ENCODE results near the gene PVALEF. TPM values are rescaled to one million over a fixed set of nuclear protein-coding genes. Genes with fewer than 3 reads are reported as not detected.

The PVALEF gene
- total RNA-seq, 1 donor from 2014 or later = not detected

DNA sequence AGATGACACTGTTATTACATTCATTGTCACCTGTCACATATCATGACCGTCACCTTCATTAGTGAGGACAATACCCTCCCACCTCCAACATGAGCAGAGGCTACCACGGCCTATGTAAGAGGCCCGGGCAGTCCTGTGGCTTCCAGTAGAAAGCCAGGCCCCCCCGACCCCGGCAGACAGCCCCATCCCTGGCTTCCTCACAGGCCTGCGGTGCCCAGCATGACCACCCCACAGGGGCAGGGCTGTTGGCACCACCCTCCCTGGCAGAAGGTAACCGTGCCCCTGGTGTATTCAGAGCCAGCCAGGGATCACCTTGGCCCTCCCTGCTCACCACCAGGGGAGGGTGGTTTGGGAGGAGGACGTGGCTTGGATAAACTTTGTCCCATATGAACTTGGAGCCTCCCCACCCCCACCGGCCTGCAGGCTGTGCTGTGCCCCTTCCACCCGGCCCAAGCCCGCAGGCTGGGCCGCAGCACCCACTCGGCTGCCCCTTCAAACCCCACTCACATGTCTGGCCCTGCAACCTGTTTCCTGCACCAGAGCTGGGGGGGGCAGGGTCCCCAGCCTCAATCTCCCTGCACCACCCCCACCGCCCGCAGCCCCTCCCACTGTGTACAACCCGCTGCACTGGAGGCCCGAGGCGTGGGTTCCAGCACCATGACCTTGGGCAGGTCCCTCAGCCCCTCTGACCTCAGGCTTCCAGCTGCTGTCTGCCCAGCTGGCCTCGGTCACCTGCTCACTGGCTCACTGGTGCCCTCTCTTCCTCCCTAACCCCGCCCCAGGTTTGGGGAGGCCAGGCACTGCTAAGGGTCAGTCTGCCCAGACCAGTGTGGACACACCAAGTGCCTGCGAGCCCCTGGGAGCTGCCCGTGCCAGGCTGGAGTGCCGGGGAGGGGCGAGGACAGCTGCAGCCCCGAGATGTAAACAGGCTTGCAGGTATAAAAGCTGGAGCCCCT, 13.1 kb downstream of the PVALEF start:
- Histone ChIP-seq H3K27me3 (ENCODE audit: control insufficient read depth, insufficient read depth, low read length) (peaks cover 7% of the 10 kb centered on the region), H3K4me3 (ENCODE audit: low read depth, low read length) (no peak overlapping the region), H3K36me3 (ENCODE audit: control insufficient read depth, insufficient read depth, low read length) (no peaks in the 10 kb centered on the region)
- TF ChIP-seq, protein P1, sequence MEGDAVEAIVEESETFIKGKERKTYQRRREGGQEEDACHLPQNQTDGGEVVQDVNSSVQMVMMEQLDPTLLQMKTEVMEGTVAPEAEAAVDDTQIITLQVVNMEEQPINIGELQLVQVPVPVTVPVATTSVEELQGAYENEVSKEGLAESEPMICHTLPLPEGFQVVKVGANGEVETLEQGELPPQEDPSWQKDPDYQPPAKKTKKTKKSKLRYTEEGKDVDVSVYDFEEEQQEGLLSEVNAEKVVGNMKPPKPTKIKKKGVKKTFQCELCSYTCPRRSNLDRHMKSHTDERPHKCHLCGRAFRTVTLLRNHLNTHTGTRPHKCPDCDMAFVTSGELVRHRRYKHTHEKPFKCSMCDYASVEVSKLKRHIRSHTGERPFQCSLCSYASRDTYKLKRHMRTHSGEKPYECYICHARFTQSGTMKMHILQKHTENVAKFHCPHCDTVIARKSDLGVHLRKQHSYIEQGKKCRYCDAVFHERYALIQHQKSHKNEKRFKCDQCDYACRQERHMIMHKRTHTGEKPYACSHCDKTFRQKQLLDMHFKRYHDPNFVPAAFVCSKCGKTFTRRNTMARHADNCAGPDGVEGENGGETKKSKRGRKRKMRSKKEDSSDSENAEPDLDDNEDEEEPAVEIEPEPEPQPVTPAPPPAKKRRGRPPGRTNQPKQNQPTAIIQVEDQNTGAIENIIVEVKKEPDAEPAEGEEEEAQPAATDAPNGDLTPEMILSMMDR (IDR thresholded peaks at IDR 0.05; ENCODE audit: insufficient read depth, low read length, poor library complexity, severe bottlenecking) = no peak
- DNase-seq (ENCODE audit: low read depth) = no peak

DNA sequence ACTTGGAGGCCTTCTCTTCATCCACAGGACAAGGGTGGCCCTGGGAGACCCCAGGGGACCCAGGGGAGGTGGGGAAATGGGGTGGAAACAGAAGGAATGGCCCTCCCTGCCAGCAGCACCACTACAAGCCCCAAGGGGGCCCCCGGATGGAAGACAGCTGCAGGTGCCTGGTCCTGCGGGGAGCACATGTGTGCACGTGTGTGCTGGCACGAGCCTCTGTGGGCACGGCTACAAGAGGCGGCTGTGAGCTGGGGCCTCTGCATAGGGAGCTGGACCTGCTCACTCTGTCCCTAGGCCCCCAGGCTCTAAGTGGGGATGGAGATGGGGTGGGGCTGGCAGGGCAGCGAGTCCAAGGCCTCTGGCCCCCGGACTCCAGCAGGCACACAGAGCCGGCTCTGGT, 13.9 kb downstream of the PVALEF start:
- no peak overlapping the region for H3K4me3 ChIP-seq (ENCODE audit: low read depth, low read length)
- DNase-seq (ENCODE audit: low read depth) = no peak
- H3K36me3 ChIP-seq (ENCODE audit: control insufficient read depth, insufficient read depth, low read length) = no peaks in the 10 kb centered on the region
- H3K27me3 ChIP-seq (ENCODE audit: control insufficient read depth, insufficient read depth, low read length) = peaks cover 13% of the 10 kb centered on the region
- TF ChIP-seq, protein P1 (IDR thresholded peaks at IDR 0.05; ENCODE audit: insufficient read depth, low read length, poor library complexity, severe bottlenecking) = no peak

DNA sequence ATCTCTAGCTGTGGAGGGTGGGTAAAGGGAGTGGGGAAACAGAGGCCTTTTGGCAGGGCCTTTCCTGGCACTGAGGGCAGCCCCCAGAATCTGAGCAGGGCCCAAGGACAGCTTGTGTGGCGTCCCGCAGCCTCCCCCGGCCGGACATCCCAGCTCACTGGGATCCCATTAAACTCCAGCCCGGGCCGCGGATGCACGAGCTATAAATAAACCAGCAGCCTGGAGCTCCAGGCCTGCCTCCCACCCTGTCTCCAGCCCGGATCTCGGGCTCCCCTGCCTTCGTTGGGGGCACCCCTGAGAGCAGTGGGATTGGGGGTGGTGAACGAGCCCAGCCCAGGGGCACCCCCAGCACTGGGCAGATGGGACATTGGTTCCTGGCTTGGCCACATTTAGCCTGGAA, 14.6 kb downstream of the PVALEF start:
- Histone ChIP-seq H3K4me3 (ENCODE audit: low read depth, low read length) (no peak overlapping the region), H3K36me3 (ENCODE audit: control insufficient read depth, insufficient read depth, low read length) (no peaks in the 10 kb centered on the region), H3K27me3 (ENCODE audit: control insufficient read depth, insufficient read depth, low read length) (peaks cover 19% of the 10 kb centered on the region)
- TF ChIP-seq, protein P1 (IDR thresholded peaks at IDR 0.05; ENCODE audit: insufficient read depth, low read length, poor library complexity, severe bottlenecking) = no peak
- DNase-seq (ENCODE audit: low read depth) = no peak

- no peaks in the 10 kb centered on the region for H3K36me3 ChIP-seq (ENCODE audit: control insufficient read depth, insufficient read depth, low read length)
- TF ChIP-seq, protein P1 (IDR thresholded peaks at IDR 0.05; ENCODE audit: insufficient read depth, low read length, poor library complexity, severe bottlenecking) = no peak
- H3K4me3 ChIP-seq (ENCODE audit: low read depth, low read length) = no peak overlapping the region
Observed at GRCh38 chr17:81180836-81181810, 15.8 kb downstream of the PVALEF start.

DNA sequence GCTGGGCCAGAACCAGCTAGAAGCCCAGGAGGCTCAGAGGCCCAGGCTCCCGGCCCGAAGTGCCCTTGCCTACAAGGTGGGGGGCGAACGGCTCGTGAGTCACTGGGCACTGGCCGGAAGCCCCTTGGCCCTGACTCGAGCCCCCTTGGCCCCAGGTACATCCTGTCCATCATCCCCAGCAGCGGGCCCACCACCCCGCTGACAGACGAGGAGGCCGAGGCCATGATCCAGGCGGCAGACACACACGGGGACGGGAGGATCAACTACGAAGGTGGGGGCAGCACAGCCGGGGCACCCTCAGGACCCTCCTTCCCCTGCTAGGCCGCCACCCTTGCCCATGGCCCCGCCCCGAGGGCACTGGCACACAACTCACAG, 16.5 kb downstream of the PVALEF start:
- no peaks in the 10 kb centered on the region for H3K36me3 ChIP-seq (ENCODE audit: control insufficient read depth, insufficient read depth, low read length)
- TF ChIP-seq, protein P1 (IDR thresholded peaks at IDR 0.05; ENCODE audit: insufficient read depth, low read length, poor library complexity, severe bottlenecking) = no peak
- H3K27me3 ChIP-seq (ENCODE audit: control insufficient read depth, insufficient read depth, low read length) = peaks cover 20% of the 10 kb centered on the region
- no peak for DNase-seq (ENCODE audit: low read depth)
- H3K4me3 ChIP-seq (ENCODE audit: low read depth, low read length) = no peak overlapping the region

More at GRCh38 chr17:81180836-81181810, 15.8 kb downstream of the PVALEF start:
- no peak for DNase-seq (ENCODE audit: low read depth)
- peaks cover 20% of the 10 kb centered on the region for H3K27me3 ChIP-seq (ENCODE audit: control insufficient read depth, insufficient read depth, low read length)

Data from kidney epithelial cell (primary cell).